Mucosa of descending colon (tissue), 3 donors: Measurements from ENCODE around the gene MYO10. TPM values are rescaled to one million over a fixed set of nuclear protein-coding genes. Genes with fewer than 3 reads are reported as not detected.
"Not testable (repeated sequence)": the region's sequence is repeated elsewhere in the genome, so short reads cannot be mapped to it uniquely, and the experiment has no call there.

ENCODE experiments used
- ATAC-seq: fragments of 200-7000 bp; cut with Tn5 transposase; one replicate; pipeline ENCODE4 v1.9.1; 2020; ENCODE audit warnings: mild to moderate bottlenecking, moderate library complexity
- DNase-seq, 3 donors: peaks; one replicate each; pipeline ENCODE4 v3.0.0-alpha.2; 2020
- H3K36me3 ChIP-seq: fragments of 200-600 bp; one replicate; pipeline ENCODE4 v1.8.0; 2021; ENCODE audit warnings: low read depth, mild to moderate bottlenecking
- H3K4me1 ChIP-seq: fragments of 200-600 bp; one replicate; pipeline ENCODE4 v1.8.0; 2021; ENCODE audit warnings: low read depth, mild to moderate bottlenecking
- H3K4me3 ChIP-seq: fragments of 200-600 bp; one replicate; pipeline ENCODE4 v1.8.0; 2021; ENCODE audit warnings: mild to moderate bottlenecking
- H3K9me3 ChIP-seq: fragments of 200-600 bp; one replicate; pipeline ENCODE4 v1.8.0; 2021; ENCODE audit warnings: mild to moderate bottlenecking
- intact Hi-C, 2 donors: fragments of 100-400 bp; cut with DNase I in 1 of 2; cut with micrococcal nuclease in 1 of 2; formaldehyde crosslinking; loops; one replicate each; pipeline versions ENCODE4 v1.11.0 to v1.11.1; 2022; cut with DNase I, micrococcal nuclease
- long read RNA-seq, 2 donors: library from polyadenylated mRNA; unstranded; transcript quantifications; one replicate each; pipeline ENCODE4 v2.0.0, GENCODE V29; 2019 to 2021
- total RNA-seq, 3 donors: library from RNA; stranded (reverse); fragmentation: NEBNext Ultra II Directional in 2 of 3; extraction: Animal tissue kit (Norgen Biotek cat#: 25700) in 2 of 3; gene quantifications; one replicate each; pipeline versions ENCODE4 v1.2.1 to v1.2.4, GENCODE V29; 2021 to 2023
- TF ChIP-seq, protein P1 (sequence below): fragments of 200-600 bp; IDR thresholded peaks from one replicate; pipeline ENCODE4 v1.8.0; 2022; ENCODE audit warnings: antibody characterized with exemption, mild to moderate bottlenecking
- donor health status: DM: no; HTN: no; CAD: no; lungs with moderate emphysema.
- donor health status: DM: no; HTN: no; CAD: no.
- donor health status: DM: no; HTN: yes; CAD: no.

The MYO10 gene
- 10 to 100 TPM; 29.4 to 87.8 (median 61.3) TPM for total RNA-seq
- long read RNA-seq, donor 1, partial matches to known transcripts: 10 of 13 reads
- long read RNA-seq, donor 1, other reads (novel, unspliced or antisense): 3 of 13 reads
- long read RNA-seq, donor 2, partial matches to known transcripts: 8 of 17 reads
- long read RNA-seq, donor 2, other reads (novel, unspliced or antisense): 7 of 17 reads

GRCh38 chr5:16936150-16936988 lies at the start of gene MYO10:
Gene MYO10 (minus strand): TSS chr5:16936288. CDS start chr5:16935808, 480 bp downstream.
- ATAC-seq (peak; percentile 80), DNase-seq (peak; percentile 87 to 91 (median 87))
- Histone ChIP-seq H3K9me3 (no peaks in the 10 kb centered on the region), H3K36me3 (no peaks in the 10 kb centered on the region), H3K4me3 (peak within 1 kb of the TSS; percentile 77), H3K4me1 (peaks cover 17% of the 10 kb centered on the region)
- TF ChIP-seq, protein P1, sequence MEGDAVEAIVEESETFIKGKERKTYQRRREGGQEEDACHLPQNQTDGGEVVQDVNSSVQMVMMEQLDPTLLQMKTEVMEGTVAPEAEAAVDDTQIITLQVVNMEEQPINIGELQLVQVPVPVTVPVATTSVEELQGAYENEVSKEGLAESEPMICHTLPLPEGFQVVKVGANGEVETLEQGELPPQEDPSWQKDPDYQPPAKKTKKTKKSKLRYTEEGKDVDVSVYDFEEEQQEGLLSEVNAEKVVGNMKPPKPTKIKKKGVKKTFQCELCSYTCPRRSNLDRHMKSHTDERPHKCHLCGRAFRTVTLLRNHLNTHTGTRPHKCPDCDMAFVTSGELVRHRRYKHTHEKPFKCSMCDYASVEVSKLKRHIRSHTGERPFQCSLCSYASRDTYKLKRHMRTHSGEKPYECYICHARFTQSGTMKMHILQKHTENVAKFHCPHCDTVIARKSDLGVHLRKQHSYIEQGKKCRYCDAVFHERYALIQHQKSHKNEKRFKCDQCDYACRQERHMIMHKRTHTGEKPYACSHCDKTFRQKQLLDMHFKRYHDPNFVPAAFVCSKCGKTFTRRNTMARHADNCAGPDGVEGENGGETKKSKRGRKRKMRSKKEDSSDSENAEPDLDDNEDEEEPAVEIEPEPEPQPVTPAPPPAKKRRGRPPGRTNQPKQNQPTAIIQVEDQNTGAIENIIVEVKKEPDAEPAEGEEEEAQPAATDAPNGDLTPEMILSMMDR: no peak
- intact Hi-C loops: loop anchor here in 1 of 2 donors (10.0 kb wide), 1 partner anchor 248 kb away; no protein-coding TSS in a partner anchor

DNA sequence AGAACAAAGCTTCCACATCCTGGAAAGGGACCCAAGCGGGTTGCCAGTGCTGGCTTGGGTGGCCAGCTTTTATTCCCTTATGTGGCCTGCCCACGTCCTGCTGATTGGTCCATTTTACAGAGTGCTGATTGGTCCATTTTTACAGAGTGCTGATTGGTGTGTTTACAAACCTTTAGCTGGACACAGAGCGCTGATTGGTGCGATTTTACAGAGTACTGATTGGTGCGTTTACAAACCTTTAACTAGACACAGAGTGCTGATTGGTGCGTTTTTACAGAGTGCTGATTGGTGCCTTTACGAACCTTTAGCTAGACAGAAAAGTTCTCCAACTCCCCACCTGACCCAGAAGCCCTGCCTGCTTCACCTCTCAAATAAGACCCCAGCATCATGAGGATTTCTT lies 49.2 kb upstream of the MYO10 start:
- not testable (repeated sequence) for H3K9me3 ChIP-seq

GRCh38 chr5:16983972-16984371 lies 47.9 kb upstream of the MYO10 start:
- H3K4me3 ChIP-seq: no peak overlapping the region

More for the DNA sequence above, 49.2 kb upstream of the MYO10 start:
- H3K4me3 ChIP-seq, ATAC-seq, intact Hi-C loops, H3K4me1 ChIP-seq, H3K36me3 ChIP-seq, DNase-seq: not testable (repeated sequence)

GRCh38 chr5:16983022-16983639 lies 47.0 kb upstream of the MYO10 start:
- intact Hi-C loops: no loop called here
- Histone ChIP-seq H3K4me1 (peaks cover 5% of the 10 kb centered on the region), H3K4me3 (no peak overlapping the region), H3K36me3 (no peaks in the 10 kb centered on the region), H3K9me3 (no peaks in the 10 kb centered on the region)
- ATAC-seq (peak; percentile 83), DNase-seq (peak in 1 of 3 donors; percentile 11)
- TF ChIP-seq, protein P1: no peak

More at GRCh38 chr5:16983972-16984371, 47.9 kb upstream of the MYO10 start:
- H3K36me3 ChIP-seq: no peaks in the 10 kb centered on the region
- no peak for ATAC-seq
- TF ChIP-seq, protein P1: no peak
- no peaks in the 10 kb centered on the region for H3K9me3 ChIP-seq
- intact Hi-C loops: no loop called here
- H3K4me1 ChIP-seq: peaks cover 5% of the 10 kb centered on the region
- no peak for DNase-seq

GRCh38 chr5:16981700-16982099 lies 45.6 kb upstream of the MYO10 start:
- TF ChIP-seq, protein P1: no peak
- H3K4me3 ChIP-seq: no peak overlapping the region
- H3K9me3 ChIP-seq: no peaks in the 10 kb centered on the region
- no peaks in the 10 kb centered on the region for H3K36me3 ChIP-seq
- intact Hi-C loops: no loop called here
- ATAC-seq (no peak), DNase-seq (no peak)
- H3K4me1 ChIP-seq: peaks cover 4% of the 10 kb centered on the region

GRCh38 chr5:16980983-16981382 lies 44.9 kb upstream of the MYO10 start:
- Histone ChIP-seq H3K9me3 (no peaks in the 10 kb centered on the region), H3K4me3 (no peak overlapping the region), H3K36me3 (no peaks in the 10 kb centered on the region), H3K4me1 (no peaks in the 10 kb centered on the region)
- TF ChIP-seq, protein P1: no peak
- DNase-seq (no peak), ATAC-seq (no peak)
- intact Hi-C loops: no loop called here
